ENCODE data around the gene NPPA. TPM values are rescaled to one million over a fixed set of nuclear protein-coding genes. Genes with fewer than 3 reads are reported as not detected.

The NPPA gene
- total RNA-seq, 5 donors from 2014 or later (not counting 1 experiment from before 2014, with no cell fraction given): not detected

GRCh38 chr1:11800756-11801433, 46.7 kb downstream of the NPPA start:
- no peaks in the 10 kb centered on the region for H3K9me3 ChIP-seq
- 89% methylated on average over 13 of the region's 21 CpGs for WGBS (ENCODE audit: insufficient coverage)
- POLR2A ChIA-PET: no interaction called here
- no peaks in the 10 kb centered on the region for H3K27me3 ChIP-seq (replicated peaks in 1 of 2; ENCODE audit: control insufficient read depth in 2 of 2, extremely low read depth in 1 of 2, insufficient read depth in 2 of 2, low read length in 1 of 2)
- H3K9me3 Mint-ChIP-seq: no peaks in the 10 kb centered on the region
- no peak overlapping the region for H3K4me3 ChIP-seq (ENCODE audit: control insufficient read depth in 1 of 2, extremely low read depth in 1 of 2, low read length in 1 of 2)
- peaks cover 13% of the 10 kb centered on the region for H3K36me3 Mint-ChIP-seq
- H3K27ac Mint-ChIP-seq: no peak overlapping the region
- peak overlapping the region in 1 of 3 donors; percentile 92 for H3K4me3 Mint-ChIP-seq
- H3K27ac ChIP-seq (ENCODE audit: low read length): no peak overlapping the region
- CTCF ChIA-PET: interaction anchor here in 1 of 2 donors (0.7 kb wide), 1 partner anchor 345 kb away, joined by 3 read pairs; no protein-coding TSS in a partner anchor
- H3K36me3 ChIP-seq (ENCODE audit: control insufficient read depth in 2 of 2, extremely low read depth in 1 of 2, insufficient read depth in 1 of 2, low read length in 1 of 2): peaks cover 2 to 41% of the 10 kb centered on the region in 2 donors
- peaks cover 33 to 41% (median 36%) of the 10 kb centered on the region in 3 donors for H3K4me1 Mint-ChIP-seq
- DNase-seq (no peak), ATAC-seq (replicated peaks in 1 of 4) (no peak)
- H3K4me1 ChIP-seq (ENCODE audit: control insufficient read depth in 1 of 2, extremely low read depth in 1 of 2, insufficient read depth in 2 of 2, low read length in 2 of 2): peaks cover 12 to 35% of the 10 kb centered on the region in 2 experiments
- H3K27me3 Mint-ChIP-seq: no peaks in the 10 kb centered on the region

GRCh38 chr1:11800391-11800755, 47.2 kb downstream of the NPPA start:
- H3K27ac Mint-ChIP-seq: no peak overlapping the region
- H3K36me3 Mint-ChIP-seq: peaks cover 19% of the 10 kb centered on the region
- Histone ChIP-seq H3K4me1 (ENCODE audit: control insufficient read depth in 1 of 2, extremely low read depth in 1 of 2, insufficient read depth in 2 of 2, low read length in 2 of 2) (peaks cover 12 to 34% of the 10 kb centered on the region in 2 experiments), H3K9me3 (no peaks in the 10 kb centered on the region), H3K4me3 (ENCODE audit: control insufficient read depth in 1 of 2, extremely low read depth in 1 of 2, low read length in 1 of 2) (no peak overlapping the region), H3K27me3 (replicated peaks in 1 of 2; ENCODE audit: control insufficient read depth in 2 of 2, extremely low read depth in 1 of 2, insufficient read depth in 2 of 2, low read length in 1 of 2) (no peaks in the 10 kb centered on the region), H3K27ac (ENCODE audit: low read length) (no peak overlapping the region), H3K36me3 (ENCODE audit: control insufficient read depth in 2 of 2, extremely low read depth in 1 of 2, insufficient read depth in 1 of 2, low read length in 1 of 2) (peaks cover 2 to 46% of the 10 kb centered on the region in 2 donors)
- no peak overlapping the region for H3K4me3 Mint-ChIP-seq
- no peaks in the 10 kb centered on the region for H3K9me3 Mint-ChIP-seq
- 100% methylated on average over 2 of the region's 8 CpGs for WGBS (ENCODE audit: insufficient coverage)
- H3K27me3 Mint-ChIP-seq: no peaks in the 10 kb centered on the region
- ChIA-PET POLR2A (no interaction called here), CTCF (no interaction called here)
- H3K4me1 Mint-ChIP-seq: peaks cover 32 to 40% (median 36%) of the 10 kb centered on the region in 3 donors
- DNase-seq (no peak), ATAC-seq (replicated peaks in 1 of 4) (no peak)

GRCh38 chr1:11799896-11800295, 47.7 kb downstream of the NPPA start:
- CTCF ChIA-PET: no interaction called here
- Mint-ChIP-seq H3K27ac (no peak overlapping the region), H3K9me3 (no peaks in the 10 kb centered on the region), H3K4me1 (peaks cover 30 to 37% (median 33%) of the 10 kb centered on the region in 3 donors), H3K27me3 (no peaks in the 10 kb centered on the region), H3K4me3 (no peak overlapping the region), H3K36me3 (peaks cover 22% of the 10 kb centered on the region)
- H3K36me3 ChIP-seq (ENCODE audit: control insufficient read depth in 2 of 2, extremely low read depth in 1 of 2, insufficient read depth in 1 of 2, low read length in 1 of 2): peaks cover 4 to 51% of the 10 kb centered on the region in 2 donors
- POLR2A ChIA-PET: no interaction called here
- DNase-seq (no peak), ATAC-seq (replicated peaks in 1 of 4) (no peak)
- H3K9me3 ChIP-seq: no peaks in the 10 kb centered on the region
- 98% methylated on average over 7 of the region's 9 CpGs for WGBS (ENCODE audit: insufficient coverage)
- H3K4me1 ChIP-seq (ENCODE audit: control insufficient read depth in 1 of 2, extremely low read depth in 1 of 2, insufficient read depth in 2 of 2, low read length in 2 of 2): peaks cover 9 to 29% of the 10 kb centered on the region in 2 experiments
- no peak overlapping the region for H3K4me3 ChIP-seq (ENCODE audit: control insufficient read depth in 1 of 2, extremely low read depth in 1 of 2, low read length in 1 of 2)
- H3K27ac ChIP-seq (ENCODE audit: low read length): no peak overlapping the region
- no peaks in the 10 kb centered on the region for H3K27me3 ChIP-seq (replicated peaks in 1 of 2; ENCODE audit: control insufficient read depth in 2 of 2, extremely low read depth in 1 of 2, insufficient read depth in 2 of 2, low read length in 1 of 2)

GRCh38 chr1:11799099-11799498, 48.5 kb downstream of the NPPA start:
- peaks cover 8 to 59% of the 10 kb centered on the region in 2 donors for H3K36me3 ChIP-seq (ENCODE audit: control insufficient read depth in 2 of 2, extremely low read depth in 1 of 2, insufficient read depth in 1 of 2, low read length in 1 of 2)
- ChIA-PET POLR2A (no interaction called here), CTCF (interaction anchor here in 1 of 2 donors (0.7 kb wide), 1 partner anchor 15 kb away, joined by 4 read pairs; no protein-coding TSS in a partner anchor)
- H3K9me3 ChIP-seq: no peaks in the 10 kb centered on the region
- no peak overlapping the region for H3K4me3 Mint-ChIP-seq
- no peak overlapping the region for H3K27ac Mint-ChIP-seq
- peaks cover 3 to 21% of the 10 kb centered on the region in 2 experiments for H3K4me1 ChIP-seq (ENCODE audit: control insufficient read depth in 1 of 2, extremely low read depth in 1 of 2, insufficient read depth in 2 of 2, low read length in 2 of 2)
- WGBS (ENCODE audit: insufficient coverage): 100% methylated on average over 3 of the region's 5 CpGs
- H3K9me3 Mint-ChIP-seq: no peaks in the 10 kb centered on the region
- ATAC-seq (replicated peaks in 1 of 4): no peak
- H3K36me3 Mint-ChIP-seq: peaks cover 29% of the 10 kb centered on the region
- DNase-seq: no peak
- H3K27ac ChIP-seq (ENCODE audit: low read length): no peak overlapping the region
- H3K4me3 ChIP-seq (ENCODE audit: control insufficient read depth in 1 of 2, extremely low read depth in 1 of 2, low read length in 1 of 2): no peak overlapping the region
- H3K27me3 ChIP-seq (replicated peaks in 1 of 2; ENCODE audit: control insufficient read depth in 2 of 2, extremely low read depth in 1 of 2, insufficient read depth in 2 of 2, low read length in 1 of 2): no peaks in the 10 kb centered on the region
- H3K27me3 Mint-ChIP-seq: no peaks in the 10 kb centered on the region
- H3K4me1 Mint-ChIP-seq: peaks cover 23 to 29% (median 25%) of the 10 kb centered on the region in 3 donors

GRCh38 chr1:11797525-11798216, 49.9 kb downstream of the NPPA start:
- peaks cover 9 to 70% of the 10 kb centered on the region in 2 donors for H3K36me3 ChIP-seq (ENCODE audit: control insufficient read depth in 2 of 2, extremely low read depth in 1 of 2, insufficient read depth in 1 of 2, low read length in 1 of 2)
- DNase-seq: no peak
- 100% methylated on average over 1 of the region's 6 CpGs for WGBS (ENCODE audit: insufficient coverage)

GRCh38 chr1:11796036-11796828, 51.4 kb downstream of the NPPA start:
- no peaks in the 10 kb centered on the region for H3K4me1 ChIP-seq (ENCODE audit: control insufficient read depth in 1 of 2, extremely low read depth in 1 of 2, insufficient read depth in 2 of 2, low read length in 2 of 2)
- ATAC-seq (replicated peaks in 1 of 4) (no peak), DNase-seq (no peak)
- H3K27ac ChIP-seq (ENCODE audit: low read length): no peak overlapping the region
- ChIA-PET CTCF (no interaction called here), POLR2A (no interaction called here)
- no peak overlapping the region for H3K27ac Mint-ChIP-seq
- no peaks in the 10 kb centered on the region for H3K27me3 ChIP-seq (replicated peaks in 1 of 2; ENCODE audit: control insufficient read depth in 2 of 2, extremely low read depth in 1 of 2, insufficient read depth in 2 of 2, low read length in 1 of 2)
- H3K36me3 ChIP-seq (ENCODE audit: control insufficient read depth in 2 of 2, extremely low read depth in 1 of 2, insufficient read depth in 1 of 2, low read length in 1 of 2): peaks cover 9 to 75% of the 10 kb centered on the region in 2 donors
- no peak overlapping the region for H3K4me3 ChIP-seq (ENCODE audit: control insufficient read depth in 1 of 2, extremely low read depth in 1 of 2, low read length in 1 of 2)
- peaks cover 38% of the 10 kb centered on the region for H3K36me3 Mint-ChIP-seq
- H3K9me3 ChIP-seq: no peaks in the 10 kb centered on the region
- H3K9me3 Mint-ChIP-seq: no peaks in the 10 kb centered on the region
- WGBS (ENCODE audit: insufficient coverage): 98% methylated on average over 13 of the region's 15 CpGs
- H3K4me3 Mint-ChIP-seq: no peak overlapping the region
- H3K4me1 Mint-ChIP-seq: peaks cover 0 to 2% (median 0%) of the 10 kb centered on the region in 3 donors
- H3K27me3 Mint-ChIP-seq: no peaks in the 10 kb centered on the region

More at GRCh38 chr1:11797525-11798216, 49.9 kb downstream of the NPPA start:
- H3K27me3 Mint-ChIP-seq: no peaks in the 10 kb centered on the region
- peaks cover 10 to 16% (median 10%) of the 10 kb centered on the region in 3 donors for H3K4me1 Mint-ChIP-seq
- ChIA-PET POLR2A (interaction anchor here (0.5 to 0.7 kb wide), 2 partner anchors 13 to 670 kb away, joined by 3 read pairs; no protein-coding TSS in a partner anchor), CTCF (interaction anchor here in 1 of 2 donors (0.6 kb wide), 1 partner anchor 647 kb away, joined by 3 read pairs; no protein-coding TSS in a partner anchor)
- no peak for ATAC-seq (replicated peaks in 1 of 4)
- Histone ChIP-seq H3K27me3 (replicated peaks in 1 of 2; ENCODE audit: control insufficient read depth in 2 of 2, extremely low read depth in 1 of 2, insufficient read depth in 2 of 2, low read length in 1 of 2) (no peaks in the 10 kb centered on the region), H3K4me3 (ENCODE audit: control insufficient read depth in 1 of 2, extremely low read depth in 1 of 2, low read length in 1 of 2) (no peak overlapping the region), H3K9me3 (no peaks in the 10 kb centered on the region), H3K27ac (ENCODE audit: low read length) (no peak overlapping the region), H3K4me1 (ENCODE audit: control insufficient read depth in 1 of 2, extremely low read depth in 1 of 2, insufficient read depth in 2 of 2, low read length in 2 of 2) (peaks cover 0 to 7% of the 10 kb centered on the region in 2 experiments)
- no peaks in the 10 kb centered on the region for H3K9me3 Mint-ChIP-seq
- H3K36me3 Mint-ChIP-seq: peaks cover 29% of the 10 kb centered on the region
- no peak overlapping the region for H3K4me3 Mint-ChIP-seq
- no peak overlapping the region for H3K27ac Mint-ChIP-seq

Measured in T-cell (primary cell).